HK-2 (cell line): ENCODE measurements around the gene BPGM.
"Not testable (repeated sequence)": the region's sequence is repeated elsewhere in the genome, so short reads cannot be mapped to it uniquely, and the experiment has no call there.

Source experiments
- DNase-seq: peaks from one replicate; pipeline ENCODE4 v3.0.0-alpha.2; 2018; ENCODE audit not compliant: unreplicated experiment

Gene BPGM

DNA sequence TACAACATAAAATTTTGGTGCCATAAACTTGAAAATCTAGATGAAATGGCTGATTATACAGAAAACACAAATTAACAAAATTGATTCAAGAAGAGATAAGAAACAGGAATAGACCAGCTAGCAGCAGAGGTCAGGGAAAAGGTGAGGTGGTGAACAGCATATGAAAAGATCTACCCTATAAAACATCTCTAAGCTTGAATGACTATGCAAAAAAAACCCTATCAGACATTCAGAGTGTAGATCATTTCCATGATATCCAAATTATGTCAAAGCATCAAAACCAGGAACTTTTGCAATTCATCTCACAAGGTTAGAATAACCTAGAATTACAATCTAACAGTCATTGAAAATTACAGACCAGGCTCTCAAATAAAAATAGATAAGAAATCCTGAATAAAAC is 14.6 kb upstream of the BPGM start:
- no peak for DNase-seq

DNA sequence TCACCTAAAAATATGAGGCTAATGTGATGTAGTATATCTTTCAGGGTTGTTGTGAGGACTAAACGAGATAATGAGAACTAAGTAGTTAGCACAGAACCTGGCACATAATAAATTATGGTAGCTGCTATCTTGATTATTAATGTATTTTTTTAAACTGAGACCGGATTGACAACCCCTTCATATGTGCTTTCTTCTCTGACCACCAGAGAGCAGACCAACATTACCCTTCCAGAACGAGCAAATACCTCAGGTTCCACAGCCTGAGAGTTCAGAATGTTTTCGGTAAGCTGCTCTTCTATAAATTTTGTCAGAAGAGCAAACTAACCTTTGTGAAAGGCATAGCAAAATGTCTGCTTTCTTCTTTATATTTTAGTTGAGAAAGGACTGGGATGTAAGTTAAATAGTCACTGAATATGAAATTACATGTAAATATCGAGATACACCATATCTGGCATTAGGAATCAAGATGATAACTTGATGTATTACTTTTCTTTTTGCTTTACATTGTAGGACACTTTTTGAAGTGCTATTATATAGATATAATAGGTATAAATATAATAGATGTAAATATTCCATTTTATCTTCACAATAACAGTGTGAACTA is 13.6 kb upstream of the BPGM start:
- peak; percentile 8 for DNase-seq

DNA sequence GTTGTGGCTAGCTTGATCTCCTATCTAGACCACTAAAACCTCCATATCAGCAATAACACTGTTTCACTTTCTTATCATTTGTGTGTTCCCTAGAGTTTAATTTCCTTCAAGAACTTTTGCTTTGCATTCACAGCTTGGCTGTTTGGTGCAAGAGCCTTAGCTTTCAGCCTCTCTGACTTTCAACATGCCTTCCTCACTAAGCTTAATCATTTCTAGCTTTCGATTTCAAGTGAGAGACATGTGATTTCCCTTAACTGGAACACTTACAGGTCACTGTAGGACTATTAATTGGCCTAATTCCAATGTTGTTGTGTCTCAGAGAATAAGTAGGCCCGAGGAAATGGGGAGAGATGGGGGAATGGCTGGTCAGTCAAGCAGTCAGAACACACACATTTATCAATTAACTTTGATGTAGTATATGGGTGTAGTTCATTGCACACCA is 10.6 kb upstream of the BPGM start:
- no peak for DNase-seq

DNA sequence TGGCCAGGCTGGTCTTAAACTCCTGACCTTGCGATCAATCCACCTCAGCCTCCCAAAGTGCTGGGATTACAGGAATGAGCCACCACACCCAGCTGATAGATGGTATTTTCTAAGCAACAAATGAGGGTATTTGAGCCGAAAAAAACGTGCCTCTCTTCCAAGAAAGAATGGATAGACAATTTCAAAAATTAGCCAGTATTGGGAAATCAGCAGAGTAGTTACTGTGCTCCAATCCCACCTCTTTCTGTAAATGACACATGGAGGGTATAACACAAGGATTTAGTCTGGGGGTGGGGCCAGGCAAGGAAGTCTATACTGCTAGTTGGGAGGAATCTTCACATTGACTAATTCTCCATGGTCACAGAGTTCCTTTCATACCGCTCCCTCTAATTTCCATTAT is 9.2 kb upstream of the BPGM start:
- no peak for DNase-seq

DNA sequence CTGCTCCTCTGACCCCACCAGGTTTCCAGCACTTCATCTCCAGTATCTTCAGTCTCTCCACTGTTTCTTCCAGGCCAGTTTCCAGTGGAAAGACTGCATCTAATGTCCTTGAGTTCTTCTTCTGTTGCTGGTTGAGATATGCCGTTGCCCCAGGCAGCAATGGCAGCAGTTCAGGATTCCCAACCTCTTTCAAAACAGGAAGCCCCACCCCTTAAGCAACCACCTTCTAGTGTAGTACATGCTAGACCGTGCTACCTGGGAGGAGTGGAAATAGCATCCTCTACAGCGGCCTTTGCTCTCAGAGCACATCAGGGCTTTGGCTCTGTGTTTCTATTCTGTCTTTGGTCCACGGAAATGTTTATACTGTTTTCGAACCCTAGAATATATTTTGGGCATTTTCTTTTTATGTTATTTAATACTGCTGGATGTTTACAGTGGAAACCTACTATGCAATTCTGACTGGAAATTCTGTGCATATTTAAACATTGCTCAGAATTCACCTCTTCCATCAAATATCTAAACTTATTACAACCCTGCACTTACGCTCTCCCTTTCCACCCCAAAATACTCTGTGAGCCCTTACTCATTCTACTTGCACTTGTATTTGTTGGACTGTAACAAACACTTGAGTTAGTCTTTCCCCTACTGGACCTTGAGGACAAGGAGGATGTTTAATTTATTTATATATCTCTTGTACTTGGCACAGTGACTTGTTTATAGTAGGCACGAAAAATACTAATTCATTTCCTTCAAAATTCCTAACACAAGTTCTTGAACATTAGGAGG is 8.5 kb upstream of the BPGM start:
- DNase-seq, result no peak

DNA sequence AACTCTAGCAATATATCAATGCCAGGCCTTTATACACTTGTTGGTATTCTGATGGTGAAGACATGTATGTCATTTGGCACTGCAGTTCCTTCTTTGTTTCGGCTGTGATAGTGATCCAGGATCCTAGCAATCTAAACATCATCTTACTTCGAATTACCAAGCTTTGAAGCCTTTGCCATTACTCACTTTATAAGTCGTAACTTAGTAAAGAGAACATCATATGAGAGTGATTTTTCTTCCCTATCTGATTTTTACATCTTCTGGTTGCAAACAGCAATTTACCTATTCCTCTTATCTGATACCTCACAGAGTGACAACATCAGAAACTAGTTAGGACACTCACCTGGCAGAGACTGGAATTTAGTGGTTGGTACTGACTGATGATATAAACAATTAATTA is 7.6 kb upstream of the BPGM start:
- DNase-seq, result no peak

DNA sequence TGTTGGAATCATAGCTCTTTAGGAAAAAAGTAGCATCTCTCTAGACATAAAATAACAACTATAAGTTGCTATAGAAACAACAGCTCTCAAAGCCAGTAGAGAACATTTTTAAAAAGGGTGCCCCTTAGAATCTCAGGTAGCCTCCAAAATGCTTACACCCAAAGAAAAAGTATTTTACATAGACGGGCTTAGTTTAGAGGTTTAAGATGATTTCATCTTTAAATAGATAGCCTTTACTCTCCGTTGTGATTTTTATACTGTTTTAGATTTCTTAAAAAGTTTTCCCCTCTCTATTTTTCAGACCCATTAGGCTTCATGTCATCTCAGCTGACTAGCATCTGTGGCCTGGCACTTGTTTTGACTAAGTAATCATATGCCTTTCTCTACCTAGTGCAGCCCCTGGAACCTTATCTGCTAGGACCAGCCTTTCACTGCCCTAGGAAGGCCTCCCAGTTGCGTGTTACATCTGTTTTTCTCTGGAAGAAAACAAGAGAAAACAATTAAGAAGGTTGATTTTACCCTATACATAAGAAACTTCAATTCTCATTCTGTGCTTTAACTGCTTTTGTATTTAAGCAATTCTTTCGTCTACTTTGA is 6.9 kb upstream of the BPGM start:
- no peak for DNase-seq

DNA sequence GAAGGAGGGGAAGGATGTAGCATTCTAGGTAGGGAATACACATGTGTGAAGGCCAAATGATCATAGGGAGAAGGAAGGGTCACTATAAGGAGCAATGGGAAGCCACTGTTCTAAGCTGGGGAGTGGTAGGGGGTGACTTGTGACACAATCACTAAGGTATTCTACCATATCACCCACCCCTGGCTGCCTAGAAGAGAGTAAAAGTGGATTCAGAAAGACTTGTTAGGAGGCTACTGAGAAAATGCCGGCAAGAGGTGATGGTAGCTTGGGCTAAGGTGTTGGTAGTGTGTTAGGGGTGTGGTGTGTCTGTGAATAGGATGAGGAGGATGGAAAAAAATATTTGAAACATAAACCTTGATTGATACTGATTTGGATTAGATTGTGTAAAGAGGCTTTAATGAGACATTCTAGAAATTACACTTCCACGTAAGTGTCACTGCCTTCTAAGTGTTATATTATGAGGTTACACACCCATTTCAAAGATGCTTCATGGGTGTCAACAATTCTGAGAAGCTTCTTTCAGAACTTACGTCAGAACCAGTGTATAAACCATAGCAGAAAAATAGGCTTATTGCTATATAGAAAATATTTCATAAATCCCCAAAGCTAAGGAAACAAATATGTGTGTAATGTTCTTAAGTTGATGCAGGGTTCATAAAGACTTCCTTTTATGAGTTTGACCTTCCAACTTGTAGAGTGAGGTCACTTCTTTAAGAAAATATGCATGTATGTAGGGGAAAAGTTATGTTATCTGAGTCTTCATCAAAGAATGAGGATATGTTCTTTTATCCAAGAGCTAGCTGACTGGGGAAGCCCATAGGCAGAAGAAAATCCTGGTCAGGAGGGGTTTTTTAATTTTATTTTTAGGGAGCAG is 5.6 kb upstream of the BPGM start:
- DNase-seq, result no peak

DNA sequence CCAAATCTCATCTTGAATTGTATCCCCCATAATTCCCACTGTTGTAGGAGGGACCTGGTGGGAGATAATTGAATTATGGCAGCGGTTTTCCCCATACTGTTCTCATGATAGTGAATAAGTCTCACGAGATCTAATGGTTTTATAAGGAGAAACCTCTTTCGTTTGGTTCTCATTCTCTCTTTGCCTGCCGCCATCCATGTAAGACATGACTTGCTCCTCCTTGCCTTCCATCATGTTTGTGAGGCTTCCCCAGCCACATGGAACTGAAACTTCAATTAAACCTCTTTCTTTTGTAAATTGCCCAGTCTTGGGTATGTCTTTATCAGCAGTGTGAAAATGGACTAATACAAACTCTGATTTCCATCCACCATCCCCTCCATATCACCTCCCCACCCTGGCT is 4.7 kb upstream of the BPGM start:
- DNase-seq, result not testable (repeated sequence)

DNA sequence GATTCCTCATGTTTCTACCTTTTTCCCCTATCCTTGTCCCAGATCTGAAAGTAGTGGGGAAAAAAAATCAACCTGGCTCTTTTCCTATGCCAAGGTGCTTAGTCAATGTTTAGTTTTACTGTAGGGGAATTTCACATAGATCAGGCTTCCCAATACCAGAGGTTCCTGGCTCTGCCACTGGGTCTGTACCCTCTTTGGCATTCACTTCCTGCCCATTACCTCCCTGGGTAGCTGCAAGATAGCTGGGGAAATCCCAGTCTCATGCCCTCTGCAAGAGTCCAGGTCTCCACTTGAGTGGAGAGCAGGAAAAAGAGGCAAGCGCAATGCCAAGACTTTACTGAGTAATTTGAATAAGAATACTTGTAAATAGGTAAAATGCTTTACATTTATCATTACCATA is 3.5 kb upstream of the BPGM start:
- no peak for DNase-seq

DNA sequence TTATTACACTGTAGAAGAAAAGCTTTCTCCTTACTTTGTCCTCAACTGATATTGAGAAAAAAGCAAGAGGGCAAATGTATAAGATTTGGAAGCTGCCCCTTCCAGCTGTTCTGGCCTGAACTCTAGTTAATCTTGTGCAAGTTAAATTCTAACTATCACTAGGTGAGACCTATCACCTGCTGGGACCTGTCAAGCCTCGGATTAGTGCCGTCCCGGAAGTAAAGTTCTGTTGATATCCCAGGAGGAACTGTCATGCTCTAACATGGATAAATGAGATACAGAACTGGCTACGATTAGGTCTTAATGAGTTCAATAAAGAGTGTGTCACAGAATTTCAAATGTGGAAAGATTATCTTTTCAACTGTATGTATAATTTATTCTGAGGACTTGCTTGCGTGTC is 1.2 kb upstream of the BPGM start:
- no peak for DNase-seq

DNA sequence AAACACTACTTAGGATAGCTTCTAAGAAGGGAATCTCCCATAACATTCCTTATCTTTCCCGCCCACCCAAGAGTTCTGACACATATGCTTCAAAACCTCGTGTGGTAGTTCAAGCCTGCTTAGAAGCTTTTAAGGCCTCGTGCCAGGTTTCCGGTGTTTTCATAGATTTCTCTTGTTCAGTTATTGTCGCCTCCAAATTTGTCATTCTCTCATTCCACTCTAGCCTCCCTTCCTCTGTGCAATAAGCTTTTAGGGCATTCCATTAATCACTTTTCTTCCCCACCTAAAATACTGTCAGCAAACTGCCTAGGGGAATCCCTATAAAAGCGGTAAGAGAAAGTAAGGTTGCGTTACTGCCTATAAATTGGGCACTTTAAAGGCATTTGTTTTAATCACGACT is 718 bp upstream of the BPGM start:
- no peak for DNase-seq

DNA sequence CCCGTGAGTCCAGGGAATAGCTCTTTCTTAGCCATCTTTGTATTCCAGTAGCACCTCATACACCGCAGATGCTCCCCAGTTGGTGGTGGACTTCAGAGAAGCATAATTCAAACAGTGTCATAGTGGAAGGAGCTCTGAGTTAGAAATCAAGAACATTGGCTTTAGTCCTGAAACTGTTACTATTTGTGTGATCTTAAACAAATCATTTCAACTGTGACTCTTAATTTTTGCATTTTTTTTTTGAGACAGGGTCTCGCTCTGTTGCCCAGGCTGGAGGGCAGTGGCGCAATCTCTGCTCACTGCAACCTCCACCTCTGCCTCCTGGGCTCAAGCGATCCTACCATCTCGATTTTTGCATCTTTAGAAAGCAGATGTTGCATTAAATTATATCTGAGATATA is 1.8 kb downstream of the BPGM start:
- no peak for DNase-seq

DNA sequence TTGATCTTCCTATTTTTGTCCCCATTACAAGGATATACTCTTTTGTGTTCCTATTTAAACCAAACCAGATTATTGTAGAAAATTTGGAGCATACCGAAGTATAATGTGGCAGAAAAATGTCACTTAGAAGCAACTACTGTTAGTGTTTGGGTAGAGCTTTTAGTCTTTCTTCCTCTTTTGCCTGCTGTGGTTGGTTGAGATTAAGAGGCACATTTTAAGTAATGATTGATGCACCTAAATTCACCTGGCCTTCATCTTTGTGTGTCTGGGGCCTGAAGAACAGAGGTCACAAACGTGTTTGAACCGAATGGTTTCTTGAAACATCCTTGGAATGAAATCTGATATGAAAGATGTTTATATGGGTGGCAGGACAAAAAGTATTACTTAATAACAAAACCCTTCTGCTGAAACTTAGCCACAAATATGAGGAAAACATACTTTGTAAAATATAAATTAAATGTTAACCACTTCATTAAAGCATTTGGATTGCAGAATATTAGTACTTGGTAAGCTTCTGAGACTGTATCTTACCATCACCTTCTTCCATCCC is 2.6 kb downstream of the BPGM start:
- no peak for DNase-seq

DNA sequence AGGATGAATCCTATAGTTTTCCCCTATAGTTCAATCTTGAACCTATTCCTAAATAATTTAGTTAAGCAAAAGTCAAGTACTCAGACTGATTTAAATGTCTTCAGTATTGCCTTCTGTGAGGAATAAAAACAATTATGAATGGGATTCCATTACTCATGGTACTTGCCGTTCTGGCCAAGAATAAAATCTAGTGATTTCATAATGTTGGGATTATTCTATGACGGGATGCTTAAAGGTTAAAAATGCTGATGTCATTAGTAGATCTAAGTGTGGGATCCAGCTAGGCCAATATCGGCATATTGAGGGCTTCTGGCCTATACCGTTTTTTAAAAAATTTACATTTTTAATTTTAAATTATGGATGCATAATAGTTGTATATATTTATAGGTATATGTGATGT is 5.3 kb downstream of the BPGM start:
- DNase-seq, result no peak

DNA sequence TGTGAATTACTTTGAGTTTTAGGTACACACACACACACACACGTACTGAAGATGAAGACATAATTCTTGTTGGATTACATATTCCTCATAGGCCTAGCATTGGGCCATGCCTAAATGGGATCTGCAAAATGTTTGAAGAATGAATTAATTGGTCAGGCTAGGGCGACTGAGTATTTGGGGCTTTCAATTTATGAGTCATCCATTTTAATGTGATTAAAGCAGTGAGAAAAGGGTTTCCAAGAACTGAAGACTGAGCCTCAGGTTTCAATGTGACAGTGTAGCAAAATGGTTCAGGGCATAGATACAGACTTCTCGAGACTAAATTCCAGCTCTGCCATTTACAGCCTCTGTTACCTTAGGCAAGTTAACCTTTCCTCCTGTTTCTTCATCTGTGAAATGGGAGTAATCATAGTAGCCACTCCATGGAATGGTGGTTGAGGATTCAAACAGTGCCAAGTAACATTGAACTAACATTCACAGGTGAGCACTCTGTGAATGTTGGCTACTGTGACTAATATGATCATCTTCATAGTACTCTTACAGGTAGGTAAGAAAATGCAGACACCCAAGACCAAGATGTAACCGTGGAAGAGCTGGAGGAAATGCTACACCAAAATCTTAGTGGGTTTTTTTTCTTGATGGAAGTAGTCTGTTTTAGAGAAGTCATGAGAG is 7.6 kb downstream of the BPGM start:
- DNase-seq, result no peak

DNA sequence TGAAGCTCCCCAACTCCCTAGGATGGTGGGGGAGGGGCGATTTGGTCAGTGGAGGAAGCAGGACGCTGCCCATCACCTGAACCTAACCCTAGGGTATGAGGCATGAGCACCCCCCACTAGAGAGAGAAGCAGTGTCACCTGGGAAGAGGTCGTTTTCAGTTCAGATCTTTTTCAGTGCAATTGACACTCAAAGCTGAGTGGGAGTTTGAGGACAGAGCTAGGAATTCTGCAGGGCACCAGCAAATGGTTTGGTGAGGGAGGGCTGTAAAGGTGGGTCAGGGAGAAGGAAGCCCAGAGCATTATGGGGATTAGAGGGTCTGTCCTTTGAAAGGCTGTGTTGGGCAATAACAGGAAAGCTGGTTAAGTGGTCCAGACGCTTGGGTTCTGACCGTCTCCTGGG is 10.9 kb downstream of the BPGM start:
- DNase-seq, result no peak

DNA sequence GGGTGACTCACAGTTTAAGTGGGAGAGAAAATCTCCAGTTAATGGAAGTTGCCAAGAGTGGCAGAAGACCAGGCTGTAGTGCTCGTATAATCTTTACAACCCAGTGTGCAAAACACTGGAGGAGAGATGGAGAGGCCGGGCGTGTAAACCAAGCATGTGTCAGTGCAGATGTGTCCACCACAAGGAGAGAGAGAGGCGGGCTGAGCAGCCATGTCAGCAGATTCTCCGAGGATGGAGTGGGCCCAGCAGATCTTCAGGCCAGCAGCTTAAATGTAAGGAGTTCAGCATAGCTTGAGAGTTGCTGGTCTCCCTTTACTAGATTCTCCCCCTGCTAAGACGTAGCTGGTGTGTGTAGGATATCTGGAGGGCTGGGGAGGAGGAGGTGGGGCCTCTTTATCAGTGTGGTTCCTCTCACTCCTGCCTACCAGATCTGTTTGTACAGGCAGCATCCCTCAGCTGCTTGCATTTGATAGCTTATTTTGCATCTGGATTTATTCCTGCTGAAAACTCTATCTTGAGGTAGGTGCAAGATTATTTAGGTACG is 13.7 kb downstream of the BPGM start:
- DNase-seq, result no peak

DNA sequence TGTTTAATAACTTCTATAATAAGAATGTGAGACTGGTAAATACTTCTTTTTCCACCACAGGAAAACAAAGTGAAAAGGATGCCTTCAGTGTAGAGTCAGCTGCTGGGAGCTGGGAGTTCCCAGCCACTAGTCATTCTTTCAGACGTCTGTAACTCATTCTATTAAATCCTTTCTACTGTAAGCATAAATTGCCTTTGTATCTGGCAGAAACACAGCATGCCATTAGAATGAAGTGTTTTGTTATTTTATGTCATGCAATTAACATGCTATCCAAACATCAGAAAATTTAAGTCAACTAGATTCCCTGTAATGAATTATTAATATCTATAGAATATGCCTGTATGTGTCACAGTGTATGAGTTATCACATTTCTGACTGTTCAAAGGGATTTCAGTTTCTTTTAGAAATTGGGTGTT is 14.3 kb downstream of the BPGM start:
- DNase-seq, result no peak

DNA sequence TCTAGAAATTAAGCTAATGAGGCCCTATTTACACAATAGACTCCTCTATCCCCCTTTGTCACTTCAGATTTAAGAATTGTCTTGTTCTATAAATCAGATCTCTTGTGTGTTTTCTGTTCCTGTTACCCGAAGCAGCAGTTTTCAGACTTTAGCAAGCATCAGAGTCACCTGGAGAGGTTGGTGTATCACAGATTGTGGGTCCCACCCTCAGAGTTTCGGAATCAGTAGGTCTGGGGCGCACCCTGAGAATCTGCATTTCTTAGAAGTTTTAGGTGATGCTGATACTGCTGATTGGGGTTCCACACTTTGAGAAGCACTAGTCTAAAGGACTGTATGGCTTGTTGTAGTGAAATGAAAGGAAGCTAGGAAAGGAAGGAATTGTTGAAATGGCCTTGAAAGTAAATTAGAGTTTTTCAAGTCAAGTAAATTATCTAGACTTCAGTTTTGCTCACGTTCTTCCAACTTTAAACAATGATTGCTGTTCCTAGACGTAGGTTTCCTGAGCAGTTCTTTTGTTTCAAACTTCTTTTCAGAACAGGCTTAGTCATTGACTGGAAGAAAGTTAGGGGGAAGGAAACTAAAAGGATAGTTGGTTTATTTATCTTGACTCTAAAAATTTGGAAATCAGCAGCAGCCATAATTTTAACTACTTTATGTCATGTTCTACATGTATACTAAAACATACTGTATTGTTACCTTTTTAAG is 15.7 kb downstream of the BPGM start:
- DNase-seq, result no peak

DNA sequence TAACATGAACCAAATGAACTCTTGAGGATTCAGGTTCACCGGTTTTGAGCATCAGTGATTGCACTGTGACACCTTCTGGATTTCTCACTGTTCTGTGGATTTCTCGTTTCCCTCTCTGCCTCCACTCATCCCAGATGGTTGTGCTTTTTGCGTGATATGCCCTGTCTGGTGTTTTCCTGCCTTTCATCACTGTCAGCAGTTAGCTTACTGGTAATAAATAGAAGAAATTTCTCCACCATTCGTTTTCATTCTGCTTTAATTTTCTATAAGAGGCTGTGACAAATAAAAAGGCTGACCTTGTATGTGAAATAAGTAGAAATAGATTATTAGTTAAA is 16.2 kb downstream of the BPGM start:
- DNase-seq, result no peak
